ENCODE results near the gene MYOM1.

DNA sequence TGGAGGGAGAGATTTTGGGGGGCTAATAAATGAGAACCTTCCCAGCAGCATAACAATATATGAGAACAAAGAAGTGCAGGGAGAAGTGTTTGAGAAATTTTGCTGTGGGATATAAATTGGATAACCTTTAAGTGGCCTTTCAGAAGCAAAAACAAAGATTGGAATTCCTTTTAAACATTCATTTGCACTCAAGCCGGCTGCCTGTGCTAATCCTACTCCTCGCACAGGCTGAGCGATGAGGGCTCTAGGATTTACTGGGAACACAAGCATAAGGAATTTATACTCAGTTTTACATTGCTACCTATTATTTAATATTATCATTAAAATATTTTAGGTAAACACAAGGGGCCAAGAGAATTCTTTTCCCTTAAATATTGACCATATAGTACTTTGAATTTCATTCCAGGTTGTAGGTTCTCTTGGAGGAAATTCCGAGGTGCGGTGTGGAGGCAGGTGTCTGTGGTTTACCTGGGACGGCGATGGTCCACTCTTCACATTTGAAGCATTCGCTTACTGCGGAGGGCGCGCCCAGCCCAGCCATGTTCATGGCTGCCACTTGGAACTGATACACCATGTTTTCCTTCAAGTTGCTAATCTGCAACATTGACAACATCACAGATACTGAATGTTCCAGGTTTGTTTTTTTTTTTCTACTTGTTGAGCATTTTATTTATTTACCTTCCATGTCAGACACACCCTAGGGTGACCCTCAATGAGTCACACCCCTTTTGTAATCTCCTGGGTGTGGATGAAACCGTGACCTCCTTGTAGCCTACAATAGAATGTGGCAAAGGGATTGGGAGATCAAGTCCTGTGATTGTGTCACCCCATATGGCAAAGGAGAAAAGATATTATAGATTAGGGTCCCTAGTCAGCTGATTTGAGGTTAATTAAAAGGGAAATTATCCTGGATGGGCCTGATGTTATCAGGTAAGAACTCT, 100.1 kb downstream of the MYOM1 start:
- TF ChIP-seq EP300 (IDR thresholded peaks at IDR 0.05; ENCODE audit: borderline replicate concordance) = no peak
- TF ChIP-seq, protein P1, sequence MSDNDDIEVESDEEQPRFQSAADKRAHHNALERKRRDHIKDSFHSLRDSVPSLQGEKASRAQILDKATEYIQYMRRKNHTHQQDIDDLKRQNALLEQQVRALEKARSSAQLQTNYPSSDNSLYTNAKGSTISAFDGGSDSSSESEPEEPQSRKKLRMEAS (IDR thresholded peaks at IDR 0.05) = no peak
- no peak for TF ChIP-seq FOXM1 (IDR thresholded peaks at IDR 0.05; ENCODE audit: borderline replicate concordance, low read depth)
- TF ChIP-seq NFIC (IDR thresholded peaks at IDR 0.05) = no peak
- TF ChIP-seq EGR1 (IDR thresholded peaks at IDR 0.05) = no peak
- TF ChIP-seq, protein P2, sequence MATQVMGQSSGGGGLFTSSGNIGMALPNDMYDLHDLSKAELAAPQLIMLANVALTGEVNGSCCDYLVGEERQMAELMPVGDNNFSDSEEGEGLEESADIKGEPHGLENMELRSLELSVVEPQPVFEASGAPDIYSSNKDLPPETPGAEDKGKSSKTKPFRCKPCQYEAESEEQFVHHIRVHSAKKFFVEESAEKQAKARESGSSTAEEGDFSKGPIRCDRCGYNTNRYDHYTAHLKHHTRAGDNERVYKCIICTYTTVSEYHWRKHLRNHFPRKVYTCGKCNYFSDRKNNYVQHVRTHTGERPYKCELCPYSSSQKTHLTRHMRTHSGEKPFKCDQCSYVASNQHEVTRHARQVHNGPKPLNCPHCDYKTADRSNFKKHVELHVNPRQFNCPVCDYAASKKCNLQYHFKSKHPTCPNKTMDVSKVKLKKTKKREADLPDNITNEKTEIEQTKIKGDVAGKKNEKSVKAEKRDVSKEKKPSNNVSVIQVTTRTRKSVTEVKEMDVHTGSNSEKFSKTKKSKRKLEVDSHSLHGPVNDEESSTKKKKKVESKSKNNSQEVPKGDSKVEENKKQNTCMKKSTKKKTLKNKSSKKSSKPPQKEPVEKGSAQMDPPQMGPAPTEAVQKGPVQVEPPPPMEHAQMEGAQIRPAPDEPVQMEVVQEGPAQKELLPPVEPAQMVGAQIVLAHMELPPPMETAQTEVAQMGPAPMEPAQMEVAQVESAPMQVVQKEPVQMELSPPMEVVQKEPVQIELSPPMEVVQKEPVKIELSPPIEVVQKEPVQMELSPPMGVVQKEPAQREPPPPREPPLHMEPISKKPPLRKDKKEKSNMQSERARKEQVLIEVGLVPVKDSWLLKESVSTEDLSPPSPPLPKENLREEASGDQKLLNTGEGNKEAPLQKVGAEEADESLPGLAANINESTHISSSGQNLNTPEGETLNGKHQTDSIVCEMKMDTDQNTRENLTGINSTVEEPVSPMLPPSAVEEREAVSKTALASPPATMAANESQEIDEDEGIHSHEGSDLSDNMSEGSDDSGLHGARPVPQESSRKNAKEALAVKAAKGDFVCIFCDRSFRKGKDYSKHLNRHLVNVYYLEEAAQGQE (IDR thresholded peaks at IDR 0.05; ENCODE audit: low read depth) = no peak
- TF ChIP-seq TAF1 (IDR thresholded peaks at IDR 0.05; ENCODE audit: low read depth) = no peak
- no peak for TF ChIP-seq YY1 (IDR thresholded peaks at IDR 0.05; ENCODE audit: low read depth)
- TF ChIP-seq CEBPB (IDR thresholded peaks at IDR 0.05) = no peak
- no peak for TF ChIP-seq RAD21 (IDR thresholded peaks at IDR 0.05; ENCODE audit: low read depth)

Measured in Ishikawa (cell line).